ENCODE results near the gene PIK3R3.

The PIK3R3 gene

DNA sequence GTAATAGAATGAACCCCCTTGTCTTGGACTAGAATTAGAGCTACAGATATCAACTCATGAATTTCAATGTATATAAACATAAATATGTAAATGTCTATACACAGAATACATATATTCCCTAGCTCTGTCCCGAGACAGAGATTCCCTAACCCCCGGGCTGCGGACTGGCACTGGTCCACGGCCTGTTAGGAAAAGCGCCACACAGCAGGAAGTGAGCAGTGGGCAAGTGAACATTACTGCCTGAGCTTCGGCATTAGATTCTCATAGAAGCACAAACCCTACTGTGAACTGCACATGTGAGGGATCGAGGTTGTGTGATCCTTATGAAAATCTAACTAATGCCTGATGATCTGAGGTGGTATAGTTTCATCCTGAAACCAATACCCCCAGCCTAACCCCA, 51.2 kb downstream of the PIK3R3 start:
- no peak overlapping the region for H3K4me3 ChIP-seq (replicated peaks; ENCODE audit: low read depth, low read length)
- H3K27me3 ChIP-seq (replicated peaks; ENCODE audit: control insufficient read depth, insufficient read depth, low read length), result no peaks in the 10 kb centered on the region
- TF ChIP-seq, protein P1, sequence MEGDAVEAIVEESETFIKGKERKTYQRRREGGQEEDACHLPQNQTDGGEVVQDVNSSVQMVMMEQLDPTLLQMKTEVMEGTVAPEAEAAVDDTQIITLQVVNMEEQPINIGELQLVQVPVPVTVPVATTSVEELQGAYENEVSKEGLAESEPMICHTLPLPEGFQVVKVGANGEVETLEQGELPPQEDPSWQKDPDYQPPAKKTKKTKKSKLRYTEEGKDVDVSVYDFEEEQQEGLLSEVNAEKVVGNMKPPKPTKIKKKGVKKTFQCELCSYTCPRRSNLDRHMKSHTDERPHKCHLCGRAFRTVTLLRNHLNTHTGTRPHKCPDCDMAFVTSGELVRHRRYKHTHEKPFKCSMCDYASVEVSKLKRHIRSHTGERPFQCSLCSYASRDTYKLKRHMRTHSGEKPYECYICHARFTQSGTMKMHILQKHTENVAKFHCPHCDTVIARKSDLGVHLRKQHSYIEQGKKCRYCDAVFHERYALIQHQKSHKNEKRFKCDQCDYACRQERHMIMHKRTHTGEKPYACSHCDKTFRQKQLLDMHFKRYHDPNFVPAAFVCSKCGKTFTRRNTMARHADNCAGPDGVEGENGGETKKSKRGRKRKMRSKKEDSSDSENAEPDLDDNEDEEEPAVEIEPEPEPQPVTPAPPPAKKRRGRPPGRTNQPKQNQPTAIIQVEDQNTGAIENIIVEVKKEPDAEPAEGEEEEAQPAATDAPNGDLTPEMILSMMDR (IDR thresholded peaks at IDR 0.05; ENCODE audit: insufficient read depth, low read length, poor library complexity, severe bottlenecking), result no peak
- DNase-seq (ENCODE audit: extremely low read depth, insufficient read length), result no peak
- no peaks in the 10 kb centered on the region; the same call in 1 of the 2 replicates for H3K36me3 ChIP-seq (ENCODE audit: control insufficient read depth, insufficient read depth, low read length)

DNA sequence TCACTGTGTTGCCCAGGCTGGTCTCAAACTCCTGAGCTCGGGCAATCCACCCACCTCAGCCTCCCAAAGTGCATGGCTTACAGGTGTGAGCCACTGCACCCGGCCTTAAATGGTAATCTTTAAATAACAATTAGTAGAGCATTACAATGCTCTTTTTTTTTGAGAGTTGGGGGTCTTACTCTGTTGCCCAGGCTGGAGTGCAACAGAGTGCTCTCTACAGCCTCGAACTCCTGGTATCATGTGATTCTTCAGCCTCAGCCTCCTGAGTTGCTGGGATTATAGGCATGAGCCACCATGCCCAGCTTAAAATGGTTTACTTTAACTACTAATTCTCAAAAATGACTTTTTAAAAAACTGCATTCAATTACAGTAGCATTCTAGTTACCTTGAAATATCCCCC, 52.2 kb downstream of the PIK3R3 start:
- Histone ChIP-seq H3K36me3 (ENCODE audit: control insufficient read depth, insufficient read depth, low read length) (no peaks in the 10 kb centered on the region; the same call in 1 of the 2 replicates), H3K27me3 (replicated peaks; ENCODE audit: control insufficient read depth, insufficient read depth, low read length) (no peaks in the 10 kb centered on the region), H3K4me3 (replicated peaks; ENCODE audit: low read depth, low read length) (no peak overlapping the region)
- DNase-seq (ENCODE audit: extremely low read depth, insufficient read length), result no peak
- TF ChIP-seq, protein P1 (IDR thresholded peaks at IDR 0.05; ENCODE audit: insufficient read depth, low read length, poor library complexity, severe bottlenecking), result no peak

DNA sequence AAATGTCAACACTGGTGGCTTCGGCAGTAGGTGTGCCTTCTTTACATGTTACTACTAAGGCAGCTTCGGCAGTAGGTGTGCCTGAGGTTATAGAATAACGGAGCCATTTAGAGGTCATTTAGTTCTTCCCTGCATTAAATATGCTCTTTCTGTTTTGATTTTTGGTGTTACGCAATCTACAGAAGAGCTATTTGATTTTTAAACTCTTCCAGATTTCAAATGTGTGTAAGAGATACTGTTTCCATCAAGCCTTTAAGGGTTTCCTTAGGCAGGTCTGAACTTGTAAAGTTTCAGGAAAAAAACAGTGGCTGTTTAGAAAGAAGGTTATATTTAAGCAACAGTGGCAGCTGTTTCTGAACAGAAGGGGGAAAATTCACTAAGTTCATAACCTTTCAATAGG, 54.8 kb downstream of the PIK3R3 start:
- Histone ChIP-seq H3K36me3 (ENCODE audit: control insufficient read depth, insufficient read depth, low read length) (no peaks in the 10 kb centered on the region; the same call in none of the 2 replicates), H3K27me3 (replicated peaks; ENCODE audit: control insufficient read depth, insufficient read depth, low read length) (no peaks in the 10 kb centered on the region), H3K4me3 (replicated peaks; ENCODE audit: low read depth, low read length) (no peak overlapping the region)
- no peak for DNase-seq (ENCODE audit: extremely low read depth, insufficient read length)
- TF ChIP-seq, protein P1 (IDR thresholded peaks at IDR 0.05; ENCODE audit: insufficient read depth, low read length, poor library complexity, severe bottlenecking), result no peak

DNA sequence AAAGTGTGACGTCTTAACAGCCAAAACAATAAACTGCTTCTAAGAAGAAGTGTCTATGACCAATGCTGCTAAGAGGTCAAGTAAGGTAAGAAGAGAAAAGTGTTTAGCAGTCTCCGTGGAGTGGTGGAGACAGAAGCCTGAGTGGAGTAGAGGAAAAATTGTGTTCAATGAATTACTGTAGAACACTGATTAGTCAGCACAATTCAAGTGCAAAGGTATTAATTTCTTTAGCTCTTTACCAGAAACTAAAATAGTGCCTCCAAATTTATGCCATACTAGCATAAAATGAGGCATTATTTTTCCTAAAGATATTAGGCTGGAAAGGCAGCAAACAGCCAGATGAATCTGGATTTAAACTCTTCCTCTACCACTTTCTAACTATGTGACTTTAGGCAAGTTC, 56.1 kb downstream of the PIK3R3 start:
- H3K27me3 ChIP-seq (replicated peaks; ENCODE audit: control insufficient read depth, insufficient read depth, low read length), result no peaks in the 10 kb centered on the region
- no peaks in the 10 kb centered on the region; the same call in none of the 2 replicates for H3K36me3 ChIP-seq (ENCODE audit: control insufficient read depth, insufficient read depth, low read length)
- DNase-seq (ENCODE audit: extremely low read depth, insufficient read length), result no peak
- no peak overlapping the region for H3K4me3 ChIP-seq (replicated peaks; ENCODE audit: low read depth, low read length)
- TF ChIP-seq, protein P1 (IDR thresholded peaks at IDR 0.05; ENCODE audit: insufficient read depth, low read length, poor library complexity, severe bottlenecking), result no peak

DNA sequence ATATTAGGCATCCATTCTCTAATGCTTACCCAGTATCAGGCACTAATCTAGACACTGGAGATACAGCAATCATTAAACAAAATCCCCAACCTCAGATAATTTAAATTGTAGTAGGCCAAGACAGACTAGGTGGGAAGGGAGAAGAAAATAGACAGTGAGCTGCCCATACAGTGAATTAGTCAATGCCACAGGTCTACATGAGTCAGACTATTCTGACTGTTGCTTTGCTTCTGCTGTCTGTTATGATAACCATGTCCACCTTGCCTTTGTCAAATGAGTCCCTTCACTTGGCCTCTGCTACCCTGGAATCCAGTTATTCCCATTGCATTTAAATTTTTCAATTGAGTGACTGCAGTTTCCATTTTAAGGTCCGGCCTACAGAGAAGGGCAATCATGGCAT, 59.5 kb downstream of the PIK3R3 start:
- DNase-seq (ENCODE audit: extremely low read depth, insufficient read length), result no peak
- TF ChIP-seq, protein P1 (IDR thresholded peaks at IDR 0.05; ENCODE audit: insufficient read depth, low read length, poor library complexity, severe bottlenecking), result no peak
- H3K27me3 ChIP-seq (replicated peaks; ENCODE audit: control insufficient read depth, insufficient read depth, low read length), result no peaks in the 10 kb centered on the region
- H3K36me3 ChIP-seq (ENCODE audit: control insufficient read depth, insufficient read depth, low read length), result peaks cover 4% of the 10 kb centered on the region
- no peak overlapping the region for H3K4me3 ChIP-seq (replicated peaks; ENCODE audit: low read depth, low read length)

DNA sequence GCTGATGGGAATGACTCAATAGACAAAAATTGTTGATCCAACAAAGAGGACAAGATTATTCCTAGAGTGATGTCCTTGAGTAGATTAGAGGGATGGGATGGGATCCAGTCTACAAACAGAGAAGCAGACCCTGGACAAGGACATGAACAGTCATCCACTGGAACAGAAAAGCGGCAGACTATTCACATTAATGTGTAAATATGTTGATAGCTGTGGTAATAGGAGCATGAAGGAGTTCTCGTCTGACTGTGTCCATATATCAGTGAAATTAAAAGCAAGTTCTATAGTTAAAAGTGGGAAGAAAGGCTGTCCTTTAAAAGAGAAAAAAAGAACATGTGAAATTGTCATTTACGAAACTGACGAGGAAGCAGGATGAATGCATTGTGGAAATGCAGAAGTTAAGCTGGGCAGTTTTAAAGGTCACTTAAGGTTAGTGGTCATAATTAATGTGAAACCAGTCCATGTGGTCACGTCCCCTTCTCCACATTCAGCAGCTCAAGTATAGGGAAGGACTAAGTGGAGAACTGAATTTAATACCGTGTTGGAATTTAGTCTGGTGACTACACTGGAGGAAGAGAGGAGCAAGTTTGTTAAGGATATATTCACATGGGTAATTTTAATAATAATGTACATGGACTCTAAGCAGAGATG, 62.1 kb downstream of the PIK3R3 start:
- DNase-seq (ENCODE audit: extremely low read depth, insufficient read length), result no peak
- TF ChIP-seq, protein P1 (IDR thresholded peaks at IDR 0.05; ENCODE audit: insufficient read depth, low read length, poor library complexity, severe bottlenecking), result no peak
- peaks cover 4% of the 10 kb centered on the region for H3K36me3 ChIP-seq (ENCODE audit: control insufficient read depth, insufficient read depth, low read length)
- H3K4me3 ChIP-seq (replicated peaks; ENCODE audit: low read depth, low read length), result no peak overlapping the region
- H3K27me3 ChIP-seq (replicated peaks; ENCODE audit: control insufficient read depth, insufficient read depth, low read length), result no peaks in the 10 kb centered on the region
